ENCODE data around the gene CEP85.

- TF ChIP-seq CTCF (IDR thresholded peaks at IDR 0.05) (no peak), POLR2A (IDR thresholded peaks at IDR 0.05) (no peak)
Observed at GRCh38 chr1:26324550-26324949, 90.5 kb downstream of the CEP85 start.
